H1 (cell line): Measurements from ENCODE around the gene ECSIT. TPM values are rescaled to one million over a fixed set of nuclear protein-coding genes. Genes with fewer than 3 reads are reported as not detected.
"Not testable (repeated sequence)": the region's sequence is repeated elsewhere in the genome, so short reads cannot be mapped to it uniquely, and the experiment has no call there.

Experiments used
- CTCF ChIA-PET: fragments of 300-600 bp; sonication (Branson Sonifier 250); formaldehyde crosslinking; loops from one replicate; lab custom pipeline; 2021; ENCODE audit not compliant: partially characterized antibody; lab: Charles Lee
- POLR2A ChIA-PET: fragments of 300-600 bp; sonication (Branson Sonifier 250); formaldehyde crosslinking; loops from one replicate; lab custom pipeline; 2021; ENCODE audit warnings: inconsistent platforms; ENCODE audit not compliant: partially characterized antibody; lab: Charles Lee
- DNase-seq, 2 experiments: peaks; one replicate each; pipeline versions ENCODE4 v3.0.0 to v3.0.0-alpha.2; 2010 to 2022; ENCODE audit warnings: low spot score in 2 of 2, low read depth in 1 of 2, mixed read lengths in 1 of 2
- FAIRE-seq: peaks from 2 replicates; lab custom pipeline; 2011; peaks lifted over from hg19 to GRCh38; lab: Jason Lieb, UNC
- H2AFZ ChIP-seq: 2 replicates; pipeline ENCODE4 v1.8.1; 2012; ENCODE audit warnings: low read length, inconsistent platforms
- H2AK5ac ChIP-seq: 2 replicates; pipeline ENCODE4 v1.6.1; 2013; ENCODE audit warnings: low read depth, low read length
- H2BK120ac ChIP-seq: replicated peaks from 2 replicates; pipeline ENCODE3; 2013; ENCODE audit warnings: low read depth, low read length, inconsistent platforms
- H2BK12ac ChIP-seq: 2 replicates; pipeline ENCODE4 v1.6.1; 2013; ENCODE audit warnings: low read depth, low read length
- H2BK15ac ChIP-seq: 2 replicates; pipeline ENCODE4 v1.6.1; 2013; ENCODE audit warnings: low read length
- H2BK20ac ChIP-seq: 2 replicates; pipeline ENCODE4 v1.6.1; 2013; ENCODE audit warnings: low read length
- H2BK5ac ChIP-seq: 2 replicates; pipeline ENCODE4 v1.6.1; 2013; ENCODE audit warnings: low read depth, low read length
- H3K14ac ChIP-seq: 2 replicates; pipeline ENCODE4 v1.6.1; 2013; ENCODE audit warnings: inconsistent platforms; ENCODE audit not compliant: insufficient read length
- H3K18ac ChIP-seq: 2 replicates; pipeline ENCODE4 v1.6.1; 2013; ENCODE audit warnings: low read length; ENCODE audit errors: extremely low read depth
- H3K23ac ChIP-seq: 2 replicates; pipeline ENCODE4 v1.6.1; 2013; ENCODE audit warnings: inconsistent platforms; ENCODE audit not compliant: insufficient read length
- H3K23me2 ChIP-seq: 2 replicates; pipeline ENCODE4 v1.6.1; 2013; ENCODE audit warnings: low read depth, low read length
- H3K27ac ChIP-seq: 2 replicates; pipeline ENCODE4 v1.6.1; 2011; ENCODE audit warnings: low read depth, low read length, inconsistent platforms
- H3K27me3 ChIP-seq, 4 experiments: replicated peaks in 1 of 4; 1 replicate in 1 of 4; 2 replicates in 3 of 4; pipeline versions ENCODE4 v1.6.1 to v1.8.1; 2011 to 2013; ENCODE audit warnings: low read length in 3 of 4, mild to moderate bottlenecking in 3 of 4, inconsistent platforms in 2 of 4, mixed read lengths in 2 of 4, moderate library complexity in 1 of 4; ENCODE audit not compliant: control insufficient read depth in 3 of 4, insufficient read depth in 3 of 4; ENCODE audit errors: extremely low read depth in 1 of 4
- H3K36me3 ChIP-seq, 4 experiments: 2 replicates each; pipeline versions ENCODE4 v1.6.1 to v1.8.1; 2011 to 2013; ENCODE audit warnings: mild to moderate bottlenecking in 4 of 4, low read length in 3 of 4, moderate library complexity in 2 of 4, control low read depth in 1 of 4, inconsistent platforms in 1 of 4; ENCODE audit not compliant: insufficient read depth in 4 of 4, control insufficient read depth in 2 of 4
- H3K4ac ChIP-seq: replicated peaks from 2 replicates; pipeline ENCODE3; 2013; ENCODE audit warnings: low read length, low read depth, mixed read lengths, inconsistent platforms; ENCODE audit not compliant: insufficient read length
- H3K4me1 ChIP-seq, 4 experiments: replicated peaks in 1 of 4; 1 replicate in 1 of 4; 2 replicates in 3 of 4; pipeline versions ENCODE4 v1.6.1 to v1.8.1; 2011 to 2013; ENCODE audit warnings: low read length in 3 of 4, inconsistent platforms in 2 of 4, mixed read lengths in 1 of 4; ENCODE audit not compliant: insufficient read depth in 4 of 4, control insufficient read depth in 3 of 4
- H3K4me2 ChIP-seq, 2 experiments: 2 replicates each; pipeline versions ENCODE4 v1.6.1 to v1.8.1; 2011 to 2013; ENCODE audit warnings: low read depth in 2 of 2, low read length in 2 of 2, control low read depth in 1 of 2, inconsistent platforms in 1 of 2, mild to moderate bottlenecking in 1 of 2; ENCODE audit not compliant: insufficient read depth in 1 of 2
- H3K4me3 ChIP-seq, 4 experiments: fragments of 200-600, 300-600 bp in 1 of 4; sonication (generic), shearing (Covaris generic), sonication (Bioruptor Twin) in 1 of 4; 2 replicates each; pipeline versions ENCODE4 v1.5.1 to v1.8.1; 2011 to 2016; ENCODE audit warnings: low read length in 4 of 4, low read depth in 3 of 4, control low read depth in 2 of 4, inconsistent platforms in 2 of 4, mild to moderate bottlenecking in 2 of 4, mixed read lengths in 1 of 4, moderate library complexity in 1 of 4; ENCODE audit not compliant: insufficient read depth in 2 of 4; ENCODE audit errors: extremely low read depth in 1 of 4
- H3K56ac ChIP-seq: replicated peaks from 2 replicates; pipeline ENCODE3; 2013; ENCODE audit warnings: low read depth, mild to moderate bottlenecking, mixed read lengths, low read length, inconsistent platforms; ENCODE audit not compliant: insufficient read length
- H3K79me1 ChIP-seq: 2 replicates; pipeline ENCODE4 v1.6.1; 2013; ENCODE audit warnings: low read depth, low read length, control low read depth
- H3K79me2 ChIP-seq, 2 experiments: 2 replicates each; pipeline versions ENCODE4 v1.6.1 to v1.8.1; 2012 to 2013; ENCODE audit warnings: low read length in 2 of 2, mild to moderate bottlenecking in 2 of 2, inconsistent platforms in 1 of 2; ENCODE audit not compliant: insufficient read depth in 2 of 2, control insufficient read depth in 1 of 2
- H3K9ac ChIP-seq, 4 experiments: replicated peaks in 1 of 4; 1 replicate in 1 of 4; 2 replicates in 3 of 4; pipeline versions ENCODE4 v1.6.1 to v1.8.1; 2011 to 2013; ENCODE audit warnings: low read depth in 3 of 4, low read length in 3 of 4, control low read depth in 2 of 4, mild to moderate bottlenecking in 2 of 4, moderate library complexity in 2 of 4, inconsistent platforms in 1 of 4; ENCODE audit errors: extremely low read depth in 1 of 4
- H3K9me3 ChIP-seq, 2 experiments: 2 replicates each; pipeline versions ENCODE4 v1.6.1 to v1.8.1; 2012 to 2013; ENCODE audit warnings: mild to moderate bottlenecking in 2 of 2, moderate library complexity in 2 of 2, control low read depth in 1 of 2, inconsistent platforms in 1 of 2, low read depth in 1 of 2, low read length in 1 of 2, mixed read lengths in 1 of 2; ENCODE audit not compliant: insufficient read depth in 2 of 2
- H4K20me1 ChIP-seq, 2 experiments: replicated peaks in 1 of 2; 2 replicates each; pipeline versions ENCODE3 to v1.8.1; 2011 to 2013; ENCODE audit warnings: inconsistent platforms in 2 of 2, low read length in 2 of 2, mild to moderate bottlenecking in 1 of 2; ENCODE audit not compliant: insufficient read depth in 2 of 2, control insufficient read depth in 1 of 2
- H4K5ac ChIP-seq: 2 replicates; pipeline ENCODE4 v1.6.1; 2013; ENCODE audit warnings: low read length, low read depth, mixed read lengths, inconsistent platforms; ENCODE audit not compliant: insufficient read length
- H4K8ac ChIP-seq: 2 replicates; pipeline ENCODE4 v1.8.0; 2013; ENCODE audit warnings: mild to moderate bottlenecking, moderate library complexity, low read length, inconsistent platforms; ENCODE audit not compliant: insufficient read depth; ENCODE audit errors: extremely low read depth
- H4K91ac ChIP-seq: replicated peaks from 2 replicates; pipeline ENCODE3; 2013; ENCODE audit warnings: low read length, mixed read lengths, inconsistent platforms; ENCODE audit not compliant: insufficient read length
- WGBS, 2 experiments: shearing (Covaris generic) in 1 of 2; methylation state at CpG; one replicate each; pipeline versions ENCODE4 v1.1.6 to v1.1.7; 2013 to 2015; ENCODE audit warnings: low lambda C conversion rate in 2 of 2, mixed read lengths in 2 of 2, inconsistent platforms in 1 of 2, low coverage in 1 of 2, missing lambda C conversion rate in 1 of 2; ENCODE audit not compliant: insufficient replicate concordance in 2 of 2, insufficient coverage in 1 of 2, insufficient read length in 1 of 2; ENCODE audit errors: extremely low coverage in 1 of 2, missing lambda C conversion rate in 1 of 2; 5-methylcytosine and 5-hydroxymethylcytosine counted together
- polyA plus RNA-seq, 7 experiments: library from polyadenylated mRNA; depleted of rRNA in 3 of 7; stranded (reverse) in 5 of 7; unstranded in 2 of 7; fragments of >200 nt in 5 of 7; fragments of 200-250 nt in 2 of 7; gene quantifications; 1 replicate in 5 of 7; 2 replicates in 1 of 7; 4 replicates in 1 of 7; pipeline versions ENCODE4 v1.2.1 to v1.2.3, GENCODE V29; 2011 to 2013; ENCODE audit warnings: missing spikeins in 2 of 7, mixed read lengths in 2 of 7
- total RNA-seq: library from RNA; stranded (reverse); fragmentation: NEBNext Ultra II Directional; extraction: Animal tissue kit (Norgen Biotek cat#: 25700); gene quantifications from 2 replicates; pipeline ENCODE4 v1.2.1, GENCODE V29; 2021

Gene ECSIT
- total and polyA plus RNA-seq, 2 of the 8 experiments (the other 6 are each of a cell fraction or from before 2014, with no cell fraction given), result 55.7 to 74.1 TPM

DNA sequence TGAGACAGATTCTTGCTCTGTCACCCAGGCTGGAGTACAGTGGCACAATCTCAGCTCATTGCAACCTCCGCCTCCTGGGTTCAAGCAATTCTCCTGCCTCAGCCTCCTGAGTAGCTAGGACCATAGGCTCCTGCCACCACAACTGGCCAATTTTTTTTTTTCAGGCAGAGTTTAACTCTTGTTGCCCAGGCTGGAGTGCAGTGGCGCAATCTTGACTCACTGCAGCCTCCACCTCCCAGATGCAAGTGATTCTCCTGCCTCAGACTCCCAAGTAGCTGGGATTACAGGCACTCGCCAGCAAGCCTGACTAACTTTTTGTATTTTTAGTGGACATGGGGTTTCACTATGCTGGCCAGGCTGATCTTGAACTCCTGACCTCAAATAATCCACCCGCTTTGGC lies 44.8 kb upstream of the ECSIT start:
- H3K36me3 ChIP-seq, H4K8ac ChIP-seq, H2BK20ac ChIP-seq, H3K23me2 ChIP-seq, DNase-seq, H2AFZ ChIP-seq, H3K9me3 ChIP-seq, FAIRE-seq, H3K27me3 ChIP-seq, H3K14ac ChIP-seq, H3K79me1 ChIP-seq, H3K56ac ChIP-seq, H3K79me2 ChIP-seq, H4K5ac ChIP-seq, H3K9ac ChIP-seq, H3K4me1 ChIP-seq, H3K18ac ChIP-seq, H2BK5ac ChIP-seq, H3K27ac ChIP-seq, H2AK5ac ChIP-seq, H2BK15ac ChIP-seq, H3K23ac ChIP-seq, H4K20me1 ChIP-seq, H2BK120ac ChIP-seq, H3K4ac ChIP-seq, H4K91ac ChIP-seq, H2BK12ac ChIP-seq, H3K4me2 ChIP-seq, H3K4me3 ChIP-seq: not testable (repeated sequence)
- ChIA-PET POLR2A (interaction anchor here (0.6 to 1.2 kb wide), 2 partner anchors 9 to 26 kb away, joined by 3 to 4 read pairs; no protein-coding TSS in a partner anchor), CTCF (interaction anchor here (0.6 to 4.3 kb wide), 5 partner anchors 8 to 15 kb away, joined by 3 to 19 read pairs (median 7); no protein-coding TSS in a partner anchor)
- 73% methylated on average over 4 of the region's 4 CpGs; no CpG with 5 or more reads in 1 of the 2 experiments for WGBS, 2 experiments

- H3K56ac ChIP-seq, FAIRE-seq, H4K20me1 ChIP-seq, H3K79me2 ChIP-seq, H3K14ac ChIP-seq, H3K27ac ChIP-seq, H3K4me1 ChIP-seq, H3K79me1 ChIP-seq, H3K18ac ChIP-seq, H2AFZ ChIP-seq, H3K9me3 ChIP-seq, H3K23ac ChIP-seq, H4K91ac ChIP-seq, H3K9ac ChIP-seq, H4K5ac ChIP-seq, H3K4ac ChIP-seq, H2BK15ac ChIP-seq, H2BK20ac ChIP-seq, H3K4me2 ChIP-seq, H3K36me3 ChIP-seq, H2BK5ac ChIP-seq, H3K27me3 ChIP-seq, H3K23me2 ChIP-seq, H4K8ac ChIP-seq, H2BK120ac ChIP-seq, H2BK12ac ChIP-seq, DNase-seq, H2AK5ac ChIP-seq, H3K4me3 ChIP-seq: not testable (repeated sequence)
- WGBS, 2 experiments, result 86% methylated on average over 6 of the region's 6 CpGs; no CpG with 5 or more reads in 1 of the 2 experiments
- CTCF ChIA-PET, result interaction anchor here (0.6 to 4.3 kb wide), 8 partner anchors 8 to 92 kb away, joined by 3 to 19 read pairs (median 3); no protein-coding TSS in a partner anchor
- POLR2A ChIA-PET, result interaction anchor here (0.6 to 1.2 kb wide), 2 partner anchors 9 to 26 kb away, joined by 3 to 4 read pairs; no protein-coding TSS in a partner anchor
These were observed 44.4 kb upstream of the ECSIT start for GRCh38 chr19:11573354-11573753.
